ENCODE data around the gene GATA6.

GATA6 gene

DNA sequence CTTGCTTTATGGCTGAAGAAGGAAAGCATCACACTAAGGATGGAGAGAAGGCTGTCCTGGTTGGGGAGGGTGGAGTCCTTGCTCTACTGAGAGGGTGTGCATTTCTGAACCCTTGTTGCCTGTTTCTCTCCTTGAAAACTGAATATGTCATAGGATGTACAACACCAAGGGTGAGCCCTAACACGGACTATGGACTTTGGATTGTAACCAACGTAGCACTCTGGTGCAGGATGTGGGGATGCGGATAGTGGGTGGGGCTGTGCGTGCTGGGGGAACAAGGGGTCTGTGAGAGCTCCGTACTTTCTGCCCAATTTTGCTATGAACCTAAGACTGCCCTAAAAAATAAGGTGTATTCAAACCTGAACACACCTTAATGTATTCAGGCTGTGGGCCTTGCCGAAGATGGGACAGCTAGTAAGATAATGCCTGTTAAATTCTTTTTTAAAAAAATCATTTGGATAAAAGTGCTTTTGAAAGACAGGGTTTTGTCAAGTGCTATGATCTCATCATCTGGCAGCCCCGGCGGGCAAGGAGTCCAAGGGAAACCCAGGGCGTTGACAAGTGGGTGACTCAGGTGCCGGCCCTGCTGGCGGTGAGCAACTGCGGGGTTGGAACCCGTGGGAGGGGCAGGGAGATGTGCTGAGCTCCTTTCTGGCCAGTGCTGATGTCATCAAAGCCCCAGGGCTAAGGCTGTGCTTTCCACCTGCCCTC lies 54.0 kb downstream of the GATA6 start:
- TF ChIP-seq, protein P1, sequence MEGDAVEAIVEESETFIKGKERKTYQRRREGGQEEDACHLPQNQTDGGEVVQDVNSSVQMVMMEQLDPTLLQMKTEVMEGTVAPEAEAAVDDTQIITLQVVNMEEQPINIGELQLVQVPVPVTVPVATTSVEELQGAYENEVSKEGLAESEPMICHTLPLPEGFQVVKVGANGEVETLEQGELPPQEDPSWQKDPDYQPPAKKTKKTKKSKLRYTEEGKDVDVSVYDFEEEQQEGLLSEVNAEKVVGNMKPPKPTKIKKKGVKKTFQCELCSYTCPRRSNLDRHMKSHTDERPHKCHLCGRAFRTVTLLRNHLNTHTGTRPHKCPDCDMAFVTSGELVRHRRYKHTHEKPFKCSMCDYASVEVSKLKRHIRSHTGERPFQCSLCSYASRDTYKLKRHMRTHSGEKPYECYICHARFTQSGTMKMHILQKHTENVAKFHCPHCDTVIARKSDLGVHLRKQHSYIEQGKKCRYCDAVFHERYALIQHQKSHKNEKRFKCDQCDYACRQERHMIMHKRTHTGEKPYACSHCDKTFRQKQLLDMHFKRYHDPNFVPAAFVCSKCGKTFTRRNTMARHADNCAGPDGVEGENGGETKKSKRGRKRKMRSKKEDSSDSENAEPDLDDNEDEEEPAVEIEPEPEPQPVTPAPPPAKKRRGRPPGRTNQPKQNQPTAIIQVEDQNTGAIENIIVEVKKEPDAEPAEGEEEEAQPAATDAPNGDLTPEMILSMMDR (IDR thresholded peaks at IDR 0.05; ENCODE audit: low read depth, low read length): no peak
- no peak overlapping the region for H3K4me3 ChIP-seq (replicated peaks in 1 of 2; ENCODE audit: low read depth in 2 of 2, low read length in 2 of 2)
- DNase-seq (ENCODE audit: low read depth in 2 of 2): peak; percentile 72 to 91

DNA sequence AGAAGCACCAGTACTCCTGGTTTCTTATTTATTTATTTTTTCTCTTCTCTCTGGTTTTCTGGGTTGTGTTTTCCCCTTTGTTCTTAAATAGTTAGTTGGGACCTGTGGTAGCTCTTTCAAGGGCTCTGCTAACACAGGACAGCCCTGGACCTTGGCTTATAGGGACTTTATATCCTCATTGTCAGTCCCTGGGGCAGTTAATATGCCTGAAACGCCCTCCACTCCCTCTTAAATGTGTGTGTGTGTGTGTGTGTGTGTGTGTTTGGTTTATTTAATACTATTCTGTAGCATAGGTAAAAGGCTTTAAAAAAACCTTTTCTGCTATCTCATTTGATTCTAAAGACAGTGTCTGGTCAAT lies 54.6 kb downstream of the GATA6 start:
- H3K4me3 ChIP-seq (replicated peaks in 1 of 2; ENCODE audit: low read depth in 2 of 2, low read length in 2 of 2): no peak overlapping the region
- TF ChIP-seq, protein P1 (IDR thresholded peaks at IDR 0.05; ENCODE audit: low read depth, low read length): no peak
- no peak for DNase-seq (ENCODE audit: low read depth in 2 of 2)

DNA sequence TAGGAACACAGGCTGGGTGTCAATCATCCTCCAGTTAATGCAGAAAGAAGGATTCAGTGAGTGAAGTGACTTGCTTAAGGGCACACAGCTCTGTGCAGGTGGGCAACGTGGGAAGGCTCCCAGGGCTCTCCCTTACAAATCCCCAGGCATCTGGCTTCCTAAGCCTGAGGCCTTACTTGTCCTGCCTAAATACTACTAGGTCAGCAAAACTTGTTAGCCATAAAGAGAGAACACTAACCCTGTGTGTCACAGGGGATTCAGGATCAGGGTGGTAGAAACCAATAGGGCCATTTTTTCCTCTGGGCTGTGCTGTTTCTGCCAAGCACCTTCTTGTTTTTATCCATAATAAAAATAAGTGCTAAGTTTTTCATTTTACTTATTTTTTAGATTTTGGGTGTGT lies 55.0 kb downstream of the GATA6 start:
- DNase-seq (ENCODE audit: low read depth in 2 of 2): no peak
- TF ChIP-seq, protein P1 (IDR thresholded peaks at IDR 0.05; ENCODE audit: low read depth, low read length): no peak
- no peak overlapping the region for H3K4me3 ChIP-seq (replicated peaks in 1 of 2; ENCODE audit: low read depth in 2 of 2, low read length in 2 of 2)

DNA sequence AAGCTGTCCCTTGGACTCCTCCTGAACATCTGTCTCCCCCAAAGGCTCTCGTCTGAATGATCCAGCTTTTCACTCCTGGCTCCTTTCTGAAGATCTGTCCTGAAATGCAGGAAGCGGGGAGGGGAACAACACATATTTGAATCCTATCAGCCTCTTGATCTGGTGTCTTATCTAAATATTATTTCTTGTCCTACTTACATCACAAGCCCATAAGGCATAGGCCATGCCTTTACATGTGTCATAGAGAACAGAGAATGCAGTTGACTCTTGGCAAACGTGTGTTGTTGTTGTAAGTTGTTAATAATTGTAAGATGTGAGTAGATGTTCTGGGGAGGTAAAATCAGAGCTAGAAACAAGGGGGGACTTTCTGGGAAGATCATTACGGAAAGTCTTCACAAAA lies 57.4 kb downstream of the GATA6 start:
- no peak for DNase-seq (ENCODE audit: low read depth in 2 of 2)
- TF ChIP-seq, protein P1 (IDR thresholded peaks at IDR 0.05; ENCODE audit: low read depth, low read length): no peak
- H3K4me3 ChIP-seq (replicated peaks in 1 of 2; ENCODE audit: low read depth in 2 of 2, low read length in 2 of 2): no peak overlapping the region

DNA sequence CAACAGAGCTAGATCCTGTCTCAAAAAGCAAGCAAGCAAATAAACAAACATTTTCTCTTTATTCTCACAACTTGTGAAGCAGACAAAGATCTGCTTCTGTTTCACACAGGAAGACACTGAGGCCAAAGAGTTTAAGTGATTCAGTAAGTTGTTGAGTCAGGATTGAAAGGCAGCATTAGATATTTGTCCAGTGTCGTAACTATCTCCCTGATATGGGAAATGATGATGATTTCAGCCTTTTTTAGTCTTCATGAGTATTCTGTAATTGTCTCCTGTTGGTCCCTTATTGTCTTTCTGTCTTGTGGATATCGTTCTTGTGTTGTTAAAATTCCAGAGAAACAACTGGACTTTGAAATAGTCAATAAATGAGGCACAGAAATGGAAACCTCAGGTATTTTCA lies 59.6 kb downstream of the GATA6 start:
- DNase-seq (ENCODE audit: low read depth in 2 of 2): peak in 1 of 2 donors; percentile 67
- TF ChIP-seq, protein P1 (IDR thresholded peaks at IDR 0.05; ENCODE audit: low read depth, low read length): no peak
- H3K4me3 ChIP-seq (replicated peaks in 1 of 2; ENCODE audit: low read depth in 2 of 2, low read length in 2 of 2): no peak overlapping the region

DNA sequence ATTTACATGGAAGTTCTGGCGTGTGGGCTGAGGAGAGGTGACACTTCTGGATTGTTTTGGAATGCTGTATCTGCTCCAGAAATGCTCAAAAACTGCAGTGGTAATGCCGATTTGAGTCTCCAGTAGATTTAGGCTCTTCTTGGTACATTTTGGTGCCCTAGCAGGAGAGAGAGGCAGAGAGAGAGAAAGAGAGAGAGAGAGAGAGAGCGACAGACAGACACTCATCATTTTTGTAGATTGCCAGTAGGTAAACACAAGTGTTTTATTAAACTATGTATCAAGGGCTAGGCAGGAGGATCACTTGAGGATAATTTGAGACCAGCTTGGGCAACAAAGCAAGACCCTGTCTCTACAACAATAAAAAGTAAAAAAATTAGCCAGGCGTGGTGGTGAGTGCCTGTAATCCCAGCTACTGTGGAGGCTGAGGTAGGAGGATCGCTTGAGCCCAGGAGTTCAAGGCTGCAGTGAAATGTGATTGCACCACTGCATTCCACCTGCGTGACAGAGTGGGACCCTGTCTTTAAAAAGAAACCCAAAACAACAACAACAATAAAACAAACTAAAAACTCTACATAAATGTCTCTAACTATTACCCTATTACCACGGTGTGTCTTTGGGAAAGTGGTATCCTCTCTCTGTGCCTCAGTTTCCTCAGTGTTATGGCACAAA lies 60.2 kb downstream of the GATA6 start:
- TF ChIP-seq, protein P1 (IDR thresholded peaks at IDR 0.05; ENCODE audit: low read depth, low read length): no peak
- DNase-seq (ENCODE audit: low read depth in 2 of 2): no peak
- no peak overlapping the region for H3K4me3 ChIP-seq (replicated peaks in 1 of 2; ENCODE audit: low read depth in 2 of 2, low read length in 2 of 2)
